Neutrophil (primary cell): ENCODE data around the gene TMA16.

Experiments
- H3K27ac ChIP-seq: fragments of 200-600 bp; sonication (generic); 2 replicates; pipeline ENCODE4 v1.5.1; 2016; ENCODE audit warnings: mild to moderate bottlenecking, moderate library complexity
- H3K27me3 ChIP-seq: fragments of 200-600 bp; sonication (generic); 2 replicates; pipeline ENCODE4 v1.6.0; 2016; ENCODE audit warnings: mild to moderate bottlenecking
- H3K36me3 ChIP-seq: fragments of 200-600 bp; sonication (generic); 2 replicates; pipeline ENCODE4 v1.5.1; 2017
- H3K4me1 ChIP-seq, 2 experiments: fragments of 200-600 bp in 1 of 2; sonication (generic) in 1 of 2; 1 replicate in 1 of 2; 2 replicates in 1 of 2; pipeline versions ENCODE4 v1.5.1 to v1.6.1; 2013 to 2016; ENCODE audit warnings: low read depth in 1 of 2, low read length in 1 of 2, mild to moderate bottlenecking in 1 of 2, moderate library complexity in 1 of 2; ENCODE audit not compliant: control insufficient read depth in 1 of 2, insufficient read depth in 1 of 2
- H3K4me3 ChIP-seq, 2 experiments: fragments of 200-600 bp in 1 of 2; sonication (generic) in 1 of 2; 1 replicate in 1 of 2; 2 replicates in 1 of 2; pipeline ENCODE4 v1.5.1; 2013 to 2016; ENCODE audit warnings: low read depth in 1 of 2, low read length in 1 of 2, mild to moderate bottlenecking in 1 of 2, moderate library complexity in 1 of 2
- H3K9me3 ChIP-seq: fragments of 200-600 bp; sonication (generic); 2 replicates; pipeline ENCODE4 v1.5.1; 2016
- CTCF ChIP-seq: fragments of 200-600 bp; sonication (generic); IDR thresholded peaks from 2 replicates; pipeline ENCODE4 v1.5.1; 2016; ENCODE audit warnings: antibody characterized with exemption

The TMA16 gene

GRCh38 chr4:163489929-163490328, 4.6 kb upstream of the TMA16 start:
- H3K36me3 ChIP-seq = no peaks in the 10 kb centered on the region
- no peak for TF ChIP-seq CTCF
- peaks cover 0 to 3% of the 10 kb centered on the region in 2 experiments for H3K4me1 ChIP-seq
- H3K27me3 ChIP-seq = no peaks in the 10 kb centered on the region
- H3K9me3 ChIP-seq = no peaks in the 10 kb centered on the region
- no peak overlapping the region for H3K27ac ChIP-seq
- H3K4me3 ChIP-seq = no peak overlapping the region

- no peaks in the 10 kb centered on the region for H3K27me3 ChIP-seq
- H3K9me3 ChIP-seq = no peaks in the 10 kb centered on the region
- no peak overlapping the region for H3K4me3 ChIP-seq
- peaks cover 0 to 8% of the 10 kb centered on the region in 2 experiments for H3K4me1 ChIP-seq
- no peak for TF ChIP-seq CTCF
- H3K36me3 ChIP-seq = no peaks in the 10 kb centered on the region
- H3K27ac ChIP-seq = peak overlapping the region; percentile 38
Measured at GRCh38 chr4:163492951-163493504, 1.5 kb upstream of the TMA16 start.

GRCh38 chr4:163493643-163494359, 689 bp upstream of the TMA16 start:
- TF ChIP-seq CTCF = no peak
- Histone ChIP-seq H3K27ac (peak overlapping the region; percentile 72), H3K36me3 (no peaks in the 10 kb centered on the region), H3K9me3 (no peaks in the 10 kb centered on the region), H3K4me1 (peaks cover 0 to 8% of the 10 kb centered on the region in 2 experiments), H3K27me3 (no peaks in the 10 kb centered on the region), H3K4me3 (peak overlapping the region; percentile 68)

GRCh38 chr4:163495900-163496299, 1.4 kb downstream of the TMA16 start:
- Histone ChIP-seq H3K4me3 (no peak overlapping the region), H3K36me3 (no peaks in the 10 kb centered on the region), H3K27ac (no peak overlapping the region)

GRCh38 chr4:163500586-163500985, 6.1 kb downstream of the TMA16 start:
- TF ChIP-seq CTCF = no peak
- no peaks in the 10 kb centered on the region for H3K9me3 ChIP-seq
- H3K36me3 ChIP-seq = no peaks in the 10 kb centered on the region
- H3K27me3 ChIP-seq = no peaks in the 10 kb centered on the region
- no peak overlapping the region for H3K4me3 ChIP-seq
- H3K4me1 ChIP-seq = peaks cover 0 to 4% of the 10 kb centered on the region in 2 experiments
- H3K27ac ChIP-seq = no peak overlapping the region

More at GRCh38 chr4:163495900-163496299, 1.4 kb downstream of the TMA16 start:
- H3K9me3 ChIP-seq = no peaks in the 10 kb centered on the region
- TF ChIP-seq CTCF = no peak
- H3K4me1 ChIP-seq = peaks cover 0 to 8% of the 10 kb centered on the region in 2 experiments
- no peaks in the 10 kb centered on the region for H3K27me3 ChIP-seq
